GM10266 (cell line): ENCODE results near the gene PPP1R16B.

Experiments used
- DNase-seq: peaks from one replicate; pipeline ENCODE4 v3.0.0; 2012; ENCODE audit errors: extremely low spot score
- TF ChIP-seq, protein P1 (sequence below): IDR thresholded peaks from 2 replicates; pipeline ENCODE4 v1.5.1; 2012; ENCODE audit warnings: mild to moderate bottlenecking, low read depth; ENCODE audit not compliant: control insufficient read depth, insufficient read depth; ENCODE audit errors: missing control alignments

PPP1R16B gene

DNA sequence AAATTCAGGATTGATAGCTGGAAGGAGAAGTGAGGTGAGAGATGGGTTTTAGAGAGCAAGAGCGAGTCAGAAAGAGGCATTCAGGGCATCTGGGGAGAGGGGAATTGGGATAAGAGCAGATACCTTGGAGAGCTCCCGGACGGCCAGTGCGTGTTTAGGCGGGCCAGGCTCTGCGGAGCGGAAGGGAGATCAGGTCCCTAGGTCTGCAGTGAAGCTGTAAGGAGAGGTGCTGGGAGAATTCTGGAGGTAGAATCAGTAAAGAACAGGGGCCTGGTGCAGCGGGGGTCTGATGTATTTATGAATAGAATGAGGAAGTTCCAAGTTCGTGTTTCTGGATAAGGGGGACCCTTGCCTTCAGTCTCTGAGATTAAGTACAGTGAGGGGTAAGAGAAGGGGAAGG lies 73.4 kb downstream of the PPP1R16B start:
- no peak for DNase-seq
- TF ChIP-seq, protein P1, sequence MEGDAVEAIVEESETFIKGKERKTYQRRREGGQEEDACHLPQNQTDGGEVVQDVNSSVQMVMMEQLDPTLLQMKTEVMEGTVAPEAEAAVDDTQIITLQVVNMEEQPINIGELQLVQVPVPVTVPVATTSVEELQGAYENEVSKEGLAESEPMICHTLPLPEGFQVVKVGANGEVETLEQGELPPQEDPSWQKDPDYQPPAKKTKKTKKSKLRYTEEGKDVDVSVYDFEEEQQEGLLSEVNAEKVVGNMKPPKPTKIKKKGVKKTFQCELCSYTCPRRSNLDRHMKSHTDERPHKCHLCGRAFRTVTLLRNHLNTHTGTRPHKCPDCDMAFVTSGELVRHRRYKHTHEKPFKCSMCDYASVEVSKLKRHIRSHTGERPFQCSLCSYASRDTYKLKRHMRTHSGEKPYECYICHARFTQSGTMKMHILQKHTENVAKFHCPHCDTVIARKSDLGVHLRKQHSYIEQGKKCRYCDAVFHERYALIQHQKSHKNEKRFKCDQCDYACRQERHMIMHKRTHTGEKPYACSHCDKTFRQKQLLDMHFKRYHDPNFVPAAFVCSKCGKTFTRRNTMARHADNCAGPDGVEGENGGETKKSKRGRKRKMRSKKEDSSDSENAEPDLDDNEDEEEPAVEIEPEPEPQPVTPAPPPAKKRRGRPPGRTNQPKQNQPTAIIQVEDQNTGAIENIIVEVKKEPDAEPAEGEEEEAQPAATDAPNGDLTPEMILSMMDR, result no peak

DNA sequence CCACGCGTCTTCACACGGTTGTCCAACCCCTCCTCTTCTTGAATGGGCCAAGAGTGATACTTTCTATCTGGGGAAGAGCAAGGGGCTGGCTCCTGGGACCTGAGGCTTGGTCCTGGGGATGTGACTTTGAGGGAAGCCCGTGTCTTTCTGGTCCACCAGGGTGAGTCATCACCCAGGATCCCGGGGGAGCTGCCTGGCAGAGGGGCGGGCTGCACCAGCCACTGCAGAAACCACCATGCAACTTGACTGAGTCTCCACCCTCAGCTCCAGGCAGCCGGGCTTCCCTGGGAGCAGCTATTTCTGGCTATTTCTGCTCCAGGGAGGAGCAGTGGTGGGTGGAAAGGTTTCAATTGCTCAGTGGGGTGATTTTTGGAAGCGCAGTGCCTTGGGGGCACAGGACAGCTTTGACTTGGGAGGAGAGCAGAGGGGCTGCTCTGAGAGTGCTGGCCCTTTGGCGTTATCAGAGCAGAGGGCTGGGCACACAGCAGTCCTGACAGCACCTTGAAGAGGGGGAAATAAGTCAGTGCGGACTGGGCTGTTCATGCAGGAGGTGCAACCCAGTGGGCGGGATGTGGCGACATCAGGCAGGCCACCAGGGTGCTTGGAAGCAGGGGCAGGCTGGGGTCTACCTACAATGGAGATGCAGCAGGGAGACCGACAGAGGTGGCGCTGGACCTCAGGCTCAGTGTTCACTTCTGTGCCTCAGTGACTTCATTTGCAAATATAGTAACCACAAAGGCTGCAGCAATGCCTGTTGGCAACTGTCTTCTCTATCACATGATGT lies 75.6 kb downstream of the PPP1R16B start:
- DNase-seq, result no peak
- TF ChIP-seq, protein P1, result peak; percentile 10

- no peak for DNase-seq
- TF ChIP-seq, protein P1, result no peak
Measured at GRCh38 chr20:38881806-38882440, 76.4 kb downstream of the PPP1R16B start.

DNA sequence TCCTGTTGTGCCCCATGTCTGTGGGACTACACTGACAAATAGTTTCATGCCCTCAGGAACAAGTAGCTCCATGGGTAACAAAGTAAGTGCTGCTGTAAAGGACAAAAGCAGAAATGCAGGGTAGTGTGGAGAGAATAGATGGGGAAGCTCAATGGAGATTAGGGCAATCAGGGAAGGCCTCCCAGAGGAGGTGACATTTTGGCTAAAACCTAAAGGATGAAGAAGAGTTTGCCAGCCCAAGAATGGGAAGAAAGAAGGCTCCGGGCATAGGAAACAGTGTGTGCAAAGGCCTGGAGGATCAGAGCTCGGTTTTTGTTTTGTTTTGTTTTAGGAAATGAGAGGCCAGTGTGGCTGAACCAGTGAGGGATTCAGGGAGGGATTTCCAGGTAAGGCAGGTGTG lies 77.1 kb downstream of the PPP1R16B start:
- TF ChIP-seq, protein P1, result no peak
- DNase-seq, result no peak

DNA sequence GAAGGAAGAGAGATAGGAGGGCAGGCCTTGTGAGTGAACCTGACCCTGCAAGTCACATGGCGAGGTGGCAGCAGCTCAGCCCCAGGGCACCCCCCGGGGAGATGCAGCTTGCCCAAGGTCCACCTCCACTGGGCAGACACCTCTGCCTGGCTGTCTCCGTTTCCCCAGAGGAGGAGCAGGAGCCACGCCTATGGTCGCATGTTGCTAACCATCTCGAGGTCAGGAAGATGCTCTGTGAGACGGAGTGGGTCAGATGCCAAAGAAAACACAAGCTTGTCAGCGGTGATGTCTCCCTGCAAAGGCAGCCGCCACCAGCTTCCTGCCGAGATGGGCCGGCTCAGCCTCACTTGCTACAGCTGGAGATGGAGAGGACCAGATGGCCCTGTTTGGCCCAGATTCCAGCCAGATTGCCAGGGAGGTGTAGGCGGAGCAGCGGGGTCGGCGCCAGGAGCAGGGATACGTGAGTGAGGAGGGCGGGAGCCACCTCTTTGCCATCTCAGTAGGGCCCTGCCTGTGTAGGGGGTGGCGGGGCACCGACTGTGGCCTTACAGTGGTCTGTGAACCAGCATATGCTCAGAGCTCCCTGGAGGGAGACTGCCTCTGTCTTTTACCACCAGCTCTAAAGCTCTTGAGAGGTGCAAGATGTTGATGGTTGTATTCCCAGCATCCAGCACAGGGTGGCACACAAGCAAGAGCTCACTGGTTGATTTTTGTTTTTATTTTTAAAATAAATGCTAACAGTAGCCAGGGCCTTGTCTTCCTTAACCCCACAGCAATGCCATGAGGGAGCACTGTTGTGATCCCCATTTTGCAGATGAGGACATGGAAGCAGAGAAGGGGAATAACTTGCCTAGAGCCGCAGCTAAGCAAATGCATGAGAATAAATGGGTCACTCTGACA lies 77.8 kb downstream of the PPP1R16B start:
- TF ChIP-seq, protein P1, result no peak
- no peak for DNase-seq

DNA sequence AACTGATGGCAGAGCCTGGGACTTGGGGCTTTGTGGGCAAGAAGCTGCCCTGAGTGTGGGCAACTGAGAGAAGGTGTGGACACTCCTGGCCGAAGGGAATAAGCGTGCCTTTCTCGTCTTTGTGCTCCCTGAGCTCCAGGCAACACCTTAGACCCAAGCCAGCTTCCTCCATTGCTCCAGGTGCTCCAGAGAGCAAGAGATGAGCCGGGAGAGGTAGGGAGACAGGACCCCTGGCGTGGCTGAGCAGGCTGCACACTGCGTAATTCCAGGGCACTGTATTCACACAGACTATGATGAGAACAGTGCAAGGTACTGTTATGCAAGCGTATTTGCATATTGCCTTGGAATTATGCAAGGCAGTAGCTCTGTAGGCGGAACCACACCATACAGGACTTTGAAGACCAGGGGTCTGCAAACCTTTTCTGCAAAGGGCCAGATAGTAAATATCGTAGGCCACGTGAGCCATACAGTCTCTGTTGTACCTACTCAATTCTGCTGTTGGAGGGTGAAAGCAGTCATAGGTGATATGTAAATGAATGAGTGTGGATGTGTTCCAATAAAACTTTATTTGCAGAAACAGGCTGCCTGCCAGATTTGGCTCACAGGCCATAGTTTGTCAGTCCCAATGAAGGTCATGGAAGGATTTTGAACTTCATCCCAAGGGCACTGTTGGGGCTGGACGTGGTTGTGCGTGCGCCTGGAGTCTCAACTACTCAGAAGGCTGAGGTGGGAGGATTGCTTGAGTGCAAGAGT lies 78.7 kb downstream of the PPP1R16B start:
- DNase-seq, result no peak
- TF ChIP-seq, protein P1, result no peak
